ENCODE data around the gene LOXL1.
A peak's percentile ranks its signal among the peaks of the same experiment; 100 is the strongest.

The LOXL1 gene

GRCh38 chr15:73926219-73927002 lies at the start of gene LOXL1:
Gene LOXL1, plus strand, starts transcription at chr15:73926462. Its CDS starts 322 bp downstream, at chr15:73926784.
- DNase-seq, result no peak

DNA sequence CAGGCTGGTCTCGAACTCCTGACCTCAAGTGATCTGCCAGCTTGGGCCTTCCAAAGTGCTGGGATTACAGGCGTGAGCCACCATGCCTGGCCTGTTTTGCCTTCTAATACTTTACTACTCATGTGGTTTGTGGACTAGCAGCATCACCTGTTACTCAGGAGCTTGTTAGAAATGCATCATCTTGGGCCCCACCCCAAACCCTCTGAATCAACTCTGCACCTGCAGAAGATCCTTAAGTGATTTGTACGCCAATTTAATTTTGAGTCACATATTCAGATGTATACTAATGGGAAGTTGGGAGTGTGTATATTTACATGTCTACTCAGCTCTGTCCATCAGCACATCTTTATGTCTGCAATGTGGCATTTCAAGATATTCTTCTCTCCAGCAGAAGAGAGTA lies 46.8 kb upstream of the LOXL1 start:
- no peak for DNase-seq

- DNase-seq, result no peak
These were observed 44.5 kb upstream of the LOXL1 start for GRCh38 chr15:73881579-73882320.

DNA sequence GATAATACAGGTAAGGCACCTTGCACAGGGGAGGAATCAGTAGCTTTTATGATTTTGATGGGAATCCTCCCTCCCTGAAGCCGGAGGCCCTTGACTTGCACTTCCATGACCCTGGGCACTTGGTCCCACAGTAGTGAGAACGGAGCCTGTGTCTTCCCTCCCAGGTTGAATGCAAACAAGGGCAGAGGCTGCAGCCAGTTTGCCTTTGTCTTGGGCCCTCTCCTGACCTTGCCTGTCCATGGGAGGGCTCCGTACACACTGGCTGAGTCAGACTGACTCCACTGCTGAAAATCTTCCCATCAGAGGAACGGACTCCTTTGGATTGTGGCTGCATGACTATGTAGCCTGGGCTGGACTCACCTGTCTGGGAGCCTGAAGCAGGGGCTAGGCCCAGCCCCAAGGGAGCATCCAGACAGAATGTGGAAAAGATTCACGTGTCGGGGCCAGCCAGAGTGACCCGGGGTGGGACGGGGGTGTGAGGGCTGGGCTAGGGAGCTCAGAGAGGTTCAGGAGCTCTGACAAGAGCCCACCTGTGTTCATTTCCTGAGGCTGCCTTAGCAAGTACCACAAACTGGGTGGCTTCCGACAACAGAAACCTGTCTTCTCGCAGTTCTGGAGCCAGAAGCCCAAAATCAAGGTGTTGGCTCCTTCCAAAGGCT lies 43.4 kb upstream of the LOXL1 start:
- DNase-seq, result no peak

GRCh38 chr15:73884159-73884558 lies 42.1 kb upstream of the LOXL1 start:
- no peak for DNase-seq

GRCh38 chr15:73885954-73886700 lies 40.1 kb upstream of the LOXL1 start:
- DNase-seq, result no peak

GRCh38 chr15:73886717-73887345 lies 39.4 kb upstream of the LOXL1 start:
- no peak for DNase-seq

DNA sequence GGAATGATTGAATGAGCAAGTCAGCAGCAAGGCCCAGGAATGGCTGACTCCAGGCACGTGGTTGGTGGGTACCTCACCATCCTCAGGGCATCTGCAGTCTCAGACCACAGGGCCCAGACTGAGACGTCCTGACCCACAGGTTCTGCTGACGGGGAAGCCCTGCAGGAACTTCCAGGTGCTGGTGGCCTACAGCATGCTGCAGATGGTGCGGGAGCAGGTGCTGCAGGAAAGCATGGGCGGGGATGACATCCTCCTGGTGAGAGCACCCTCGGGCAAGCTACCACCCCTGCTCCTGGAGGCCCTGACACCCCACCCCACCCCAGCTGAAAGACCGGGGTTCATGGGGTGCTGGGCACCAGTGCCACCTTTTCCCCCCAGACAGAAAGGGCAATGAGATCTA lies 38.8 kb upstream of the LOXL1 start:
- DNase-seq, result no peak

DNA sequence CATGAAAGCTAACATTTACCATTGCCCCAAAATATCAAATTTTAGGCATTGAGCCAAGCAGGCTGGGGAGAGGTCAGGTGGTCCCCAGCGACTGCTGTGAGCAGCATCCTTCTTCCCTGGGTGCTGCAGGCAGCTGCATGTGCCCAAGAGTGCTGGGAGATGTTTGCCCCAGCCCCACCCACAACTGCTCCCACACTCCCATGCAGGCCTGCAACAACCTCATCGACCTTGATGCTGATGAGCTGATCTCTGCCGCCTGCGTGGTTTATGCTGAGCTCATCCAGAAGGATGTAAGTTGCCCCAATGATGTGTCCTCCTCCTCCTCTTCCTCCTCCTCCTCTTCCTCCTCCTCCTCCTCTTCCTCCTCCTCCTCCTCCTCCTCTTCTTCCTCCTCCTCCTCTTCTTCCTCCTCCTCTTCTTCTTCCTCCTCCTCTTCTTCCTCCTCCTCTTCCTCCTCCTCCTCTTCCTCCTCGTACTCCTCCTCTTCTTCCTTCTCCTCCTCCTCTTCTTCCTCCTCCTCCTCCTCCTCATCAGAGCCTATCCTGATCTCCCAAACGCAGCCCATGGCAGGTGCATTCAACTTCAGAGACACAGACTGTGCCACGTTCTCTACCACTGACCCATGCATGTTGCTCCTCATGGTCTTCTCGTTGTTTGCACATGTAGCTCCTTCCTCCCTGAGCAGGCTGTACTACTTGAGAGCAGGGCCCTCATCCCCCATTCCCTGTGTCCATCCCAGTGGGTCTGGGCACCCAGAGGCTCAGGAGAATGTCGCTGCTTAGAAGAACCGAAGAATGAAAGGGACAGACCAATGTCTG lies 37.8 kb upstream of the LOXL1 start:
- no peak for DNase-seq

DNA sequence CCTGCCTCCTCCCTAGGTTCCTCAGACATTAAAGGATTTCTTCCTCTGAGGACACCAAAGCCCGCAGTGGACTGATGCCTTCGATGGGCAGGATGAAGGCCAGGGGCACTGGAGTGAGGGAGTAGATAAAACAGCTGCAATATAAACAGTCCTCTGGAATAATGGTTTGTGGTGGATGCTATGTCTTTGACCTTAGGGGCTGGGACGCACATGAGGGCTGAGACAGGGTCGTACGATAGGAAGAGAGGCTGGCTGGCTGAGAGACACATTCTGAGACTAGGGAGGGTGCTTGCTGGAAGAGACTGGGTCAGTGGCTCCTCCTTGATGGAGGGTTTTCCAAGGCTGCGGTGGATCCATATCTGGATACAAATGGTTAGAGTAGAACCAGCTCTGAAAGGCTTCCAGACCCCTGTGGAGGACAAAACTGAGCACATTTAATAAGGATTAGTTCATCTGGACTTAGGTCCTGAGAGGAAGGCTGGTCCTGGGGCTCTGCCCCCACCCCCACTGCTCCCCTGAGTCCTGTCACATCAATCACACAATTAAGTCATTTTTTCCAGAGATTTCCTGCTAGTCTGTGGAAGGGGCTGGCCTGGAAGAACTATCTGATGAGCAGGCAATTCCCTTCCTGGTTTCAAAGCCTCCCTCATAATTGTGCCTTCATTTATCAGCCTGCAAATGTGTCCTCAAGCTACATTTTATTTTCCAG lies 37.1 kb upstream of the LOXL1 start:
- DNase-seq, result no peak

DNA sequence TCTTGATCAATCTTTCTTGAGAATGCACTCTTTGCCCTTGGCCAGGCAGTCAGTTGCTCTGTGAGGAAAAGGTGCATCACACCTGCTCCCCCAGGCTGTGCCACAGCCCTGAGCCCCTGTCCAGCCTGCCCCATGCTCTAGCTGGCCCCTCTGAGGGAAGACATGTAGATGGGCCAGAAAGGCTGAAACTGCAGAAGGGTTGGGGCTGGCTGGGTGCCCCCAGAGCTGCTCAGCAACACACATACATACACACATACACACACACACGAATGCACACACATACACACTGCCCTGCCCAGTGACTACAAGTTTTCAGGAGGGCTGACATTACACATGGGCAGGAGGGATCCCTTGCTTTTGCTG lies 36.5 kb upstream of the LOXL1 start:
- DNase-seq, result no peak

GRCh38 chr15:73891328-73892315 lies 34.6 kb upstream of the LOXL1 start:
- DNase-seq, result no peak

- no peak for DNase-seq
These were observed 33.6 kb upstream of the LOXL1 start for GRCh38 chr15:73892446-73893226.

GRCh38 chr15:73894133-73894814 lies 32.0 kb upstream of the LOXL1 start:
- no peak for DNase-seq

GRCh38 chr15:73897441-73898261 lies 28.6 kb upstream of the LOXL1 start:
- peak; percentile 46 for DNase-seq

GRCh38 chr15:73899197-73900094 lies 26.8 kb upstream of the LOXL1 start:
- DNase-seq, result no peak

All from activated CD4-positive, alpha-beta T cell treated with anti-CD3 and anti-CD28 coated beads, Interleukin-2, amount 50 U/mL, for 1 hour (primary cell).